ENCODE results near the gene RAP1A.
"Not testable (repeated sequence)": the region's sequence is repeated elsewhere in the genome, so short reads cannot be mapped to it uniquely, and the experiment has no call there.

Gene RAP1A

DNA sequence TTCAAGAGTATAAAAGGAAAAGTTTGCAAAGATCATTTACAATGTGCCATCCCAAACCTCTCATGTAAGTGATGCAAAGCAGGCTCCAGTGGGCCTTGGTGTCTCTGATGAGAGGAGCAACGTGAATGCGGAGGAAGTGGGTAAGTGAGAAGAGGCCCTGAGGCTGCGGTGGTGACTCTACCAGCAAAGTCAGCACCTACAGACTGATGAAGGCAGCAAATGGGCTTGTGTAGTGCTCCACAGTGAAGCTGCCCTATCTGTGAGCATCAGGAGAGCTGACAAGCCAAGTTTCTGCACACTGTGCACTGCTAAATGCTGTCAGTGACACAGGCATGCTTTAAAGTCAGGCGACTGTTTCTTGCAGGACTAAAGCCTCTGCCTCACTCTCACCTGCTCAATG is 15.6 kb upstream of the RAP1A start:
- peaks cover 0 to 23% (median 19%) of the 10 kb centered on the region in 4 donors for H3K4me1 ChIP-seq
- H3K36me3 ChIP-seq, result no peaks in the 10 kb centered on the region
- no peak for TF ChIP-seq CTCF (IDR thresholded peaks at IDR 0.05)
- H3K4me3 ChIP-seq, result no peak overlapping the region
- intact Hi-C loops (cut with DNase I; ENCODE audit: low total_unique reads), result no loop called here
- H3K27me3 ChIP-seq, result no peaks in the 10 kb centered on the region
- H3K9me3 ChIP-seq, result no peaks in the 10 kb centered on the region
- DNase-seq, result no peak
- H3K27ac ChIP-seq, result no peak overlapping the region

DNA sequence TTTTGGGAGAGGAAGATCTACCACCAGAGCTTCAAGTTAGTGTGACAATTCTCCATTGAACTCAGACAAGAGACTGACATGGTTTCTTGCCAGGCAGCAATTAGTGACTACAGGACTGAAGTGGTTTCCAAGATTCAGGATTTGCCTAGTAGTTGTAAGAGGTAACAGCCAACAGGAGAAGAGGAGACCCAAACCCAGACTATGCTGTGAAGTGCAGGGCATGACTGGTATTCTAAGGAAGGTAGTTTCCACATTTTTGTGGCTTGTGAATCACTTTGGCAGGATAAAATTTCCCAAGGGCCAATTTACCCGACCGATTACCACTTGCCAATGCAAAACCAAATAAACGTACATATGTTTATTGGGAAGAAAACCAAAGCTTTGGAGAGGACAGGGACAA is 14.7 kb upstream of the RAP1A start:
- no peaks in the 10 kb centered on the region for H3K36me3 ChIP-seq
- H3K4me1 ChIP-seq, result peaks cover 0 to 23% (median 19%) of the 10 kb centered on the region in 4 donors
- no peak for TF ChIP-seq CTCF (IDR thresholded peaks at IDR 0.05)
- DNase-seq, result no peak
- no peaks in the 10 kb centered on the region for H3K9me3 ChIP-seq
- peak overlapping the region; percentile 73 to 83 for H3K27ac ChIP-seq
- H3K27me3 ChIP-seq, result no peaks in the 10 kb centered on the region
- intact Hi-C loops (cut with DNase I; ENCODE audit: low total_unique reads), result no loop called here
- H3K4me3 ChIP-seq, result no peak overlapping the region

- peak; percentile 74 to 86 for DNase-seq
- H3K27ac ChIP-seq, result peak overlapping the region; percentile 73 to 83
- intact Hi-C loops (cut with DNase I; ENCODE audit: low total_unique reads), result no loop called here
- H3K4me1 ChIP-seq, result peaks cover 0 to 23% (median 19%) of the 10 kb centered on the region in 4 donors
- H3K27me3 ChIP-seq, result no peaks in the 10 kb centered on the region
- no peak overlapping the region for H3K4me3 ChIP-seq
- peak in 1 of 2 experiments; percentile 3 for TF ChIP-seq CTCF (IDR thresholded peaks at IDR 0.05)
- H3K9me3 ChIP-seq, result no peaks in the 10 kb centered on the region
- H3K36me3 ChIP-seq, result no peaks in the 10 kb centered on the region
These were observed 14.0 kb upstream of the RAP1A start for GRCh38 chr1:111605576-111605975.

GRCh38 chr1:111606457-111607215 is 13.0 kb upstream of the RAP1A start:
- Histone ChIP-seq H3K27ac (peak overlapping the region; percentile 73 to 83), H3K4me1 (peaks cover 0 to 23% (median 19%) of the 10 kb centered on the region in 4 donors)
- H3K9me3 ChIP-seq; H3K27me3 ChIP-seq; intact Hi-C loops (cut with DNase I; ENCODE audit: low total_unique reads); H3K36me3 ChIP-seq; H3K4me3 ChIP-seq: not testable (repeated sequence)
- DNase-seq, result peak; percentile 61 to 89

DNA sequence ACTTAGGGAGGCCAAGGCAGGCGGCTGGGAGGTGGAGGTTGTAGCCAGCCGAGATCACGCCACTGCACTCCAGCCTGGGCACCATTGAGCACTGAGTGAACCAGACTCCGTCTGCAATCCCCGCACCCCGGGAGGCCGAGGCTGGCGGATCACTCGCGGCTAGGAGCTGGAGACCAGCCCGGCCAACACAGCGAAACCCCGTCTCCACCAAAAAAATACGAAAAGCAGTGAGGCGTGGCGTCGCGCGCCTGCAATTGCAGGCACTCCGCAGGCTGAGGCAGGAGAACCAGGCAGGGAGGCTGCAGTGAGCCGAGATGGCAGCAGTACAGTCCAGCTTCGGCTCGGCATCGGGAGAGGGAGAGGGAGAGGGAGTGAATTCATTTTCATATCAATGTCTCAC is 11.1 kb upstream of the RAP1A start:
- intact Hi-C loops (cut with DNase I; ENCODE audit: low total_unique reads); H3K27me3 ChIP-seq; DNase-seq; H3K27ac ChIP-seq; H3K9me3 ChIP-seq; H3K36me3 ChIP-seq; H3K4me3 ChIP-seq: not testable (repeated sequence)
- H3K4me1 ChIP-seq, result peaks cover 0 to 28% (median 21%) of the 10 kb centered on the region in 4 donors

DNA sequence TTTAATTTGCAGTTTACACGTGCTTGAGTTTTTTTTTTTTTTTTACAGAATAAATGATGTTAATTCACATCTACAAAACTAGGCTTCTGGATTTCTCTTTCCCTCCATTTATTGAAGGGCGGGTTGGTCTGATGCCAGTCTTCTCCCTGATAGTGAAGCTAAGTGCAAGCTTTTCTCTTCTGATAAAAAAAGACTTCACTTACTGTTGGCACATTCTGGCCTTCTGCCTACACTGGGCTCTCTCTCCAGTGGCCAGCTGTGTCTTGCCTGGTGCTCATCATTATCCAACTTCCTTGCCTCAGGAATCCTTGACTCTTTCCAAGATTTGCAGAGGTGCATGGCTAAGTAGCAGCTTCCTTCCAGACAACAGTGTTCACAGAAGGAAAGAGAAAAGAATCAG is 7.6 kb upstream of the RAP1A start:
- Histone ChIP-seq H3K36me3 (no peaks in the 10 kb centered on the region), H3K4me1 (peaks cover 0 to 5% (median 1%) of the 10 kb centered on the region in 4 donors), H3K4me3 (no peak overlapping the region), H3K27ac (no peak overlapping the region), H3K27me3 (no peaks in the 10 kb centered on the region), H3K9me3 (no peaks in the 10 kb centered on the region)
- DNase-seq, result no peak
- intact Hi-C loops (cut with DNase I; ENCODE audit: low total_unique reads), result no loop called here
- TF ChIP-seq CTCF (IDR thresholded peaks at IDR 0.05), result no peak

Measured in tibial artery (tissue), 4 donors.